ENCODE results near the gene DNAJC6.

DNAJC6 gene

GRCh38 chr1:65317866-65318653, 8.7 kb downstream of the DNAJC6 start:
- no peak for DNase-seq (ENCODE audit: extremely low read depth, low read depth)
- no peak for TF ChIP-seq CTCF (IDR thresholded peaks at IDR 0.05; ENCODE audit: low read depth, low read length)

DNA sequence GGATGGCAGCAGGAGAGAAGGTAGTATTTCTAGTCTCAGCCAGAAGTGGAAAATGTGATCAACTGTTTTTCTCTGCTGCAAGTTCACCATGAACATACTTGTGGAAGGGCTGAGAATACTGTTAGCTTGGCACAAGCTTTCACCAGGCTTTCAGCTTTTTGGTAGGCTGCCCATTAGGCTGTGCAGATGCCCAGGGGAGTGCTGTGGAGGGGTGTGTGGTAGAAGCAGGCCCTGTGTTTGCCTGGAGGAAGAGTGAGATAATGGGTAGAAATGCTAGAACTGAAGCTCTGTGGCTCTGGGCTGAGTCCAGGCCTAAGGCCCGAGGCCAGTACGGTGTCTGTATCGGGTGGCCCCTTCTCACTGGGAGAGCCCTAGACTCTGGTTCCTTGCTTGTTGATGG, 9.8 kb downstream of the DNAJC6 start:
- no peak for DNase-seq (ENCODE audit: extremely low read depth, low read depth)
- no peak for TF ChIP-seq CTCF (IDR thresholded peaks at IDR 0.05; ENCODE audit: low read depth, low read length)

DNA sequence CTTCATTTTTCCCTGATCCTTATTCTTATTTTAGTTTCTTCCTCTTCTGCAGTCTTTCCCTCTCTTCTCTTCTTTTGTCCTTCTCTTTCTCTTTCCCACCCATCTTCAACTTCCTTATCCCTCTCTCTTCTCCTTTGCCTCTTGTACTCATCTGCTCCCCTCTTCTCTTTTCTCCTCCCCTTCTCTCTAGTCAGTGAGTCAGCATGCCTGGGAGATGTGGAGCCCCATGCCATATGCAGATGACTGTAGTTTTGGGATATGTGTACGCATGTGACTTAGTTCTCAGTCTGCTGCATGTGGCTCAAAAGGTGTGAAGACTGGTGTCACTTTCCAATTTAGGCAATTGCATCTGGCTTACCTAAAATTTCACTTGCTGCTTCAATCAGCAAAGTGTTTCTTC, 10.4 kb downstream of the DNAJC6 start:
- TF ChIP-seq CTCF (IDR thresholded peaks at IDR 0.05; ENCODE audit: low read depth, low read length) = no peak
- no peak for DNase-seq (ENCODE audit: extremely low read depth, low read depth)

DNA sequence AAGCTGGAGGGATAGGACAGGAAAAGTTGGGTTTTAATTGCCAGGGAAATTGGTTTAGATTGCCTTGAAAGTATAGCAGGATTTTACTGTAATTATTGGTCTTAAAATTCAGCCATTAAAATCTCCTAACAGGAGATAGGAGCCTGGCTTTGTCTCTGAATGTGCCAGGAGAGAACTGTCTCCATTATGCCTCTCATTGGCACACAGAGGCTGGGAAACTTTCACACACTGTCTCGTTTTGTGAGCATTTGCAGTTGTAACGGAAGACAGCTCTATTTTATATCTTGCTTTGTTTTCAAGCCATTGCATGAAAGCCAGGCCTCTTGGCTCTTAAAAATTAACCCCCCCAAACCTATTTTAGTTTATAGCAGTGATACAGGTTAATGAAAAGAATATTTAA, 12.5 kb downstream of the DNAJC6 start:
- no peak for DNase-seq (ENCODE audit: extremely low read depth, low read depth)
- no peak for TF ChIP-seq CTCF (IDR thresholded peaks at IDR 0.05; ENCODE audit: low read depth, low read length)

DNA sequence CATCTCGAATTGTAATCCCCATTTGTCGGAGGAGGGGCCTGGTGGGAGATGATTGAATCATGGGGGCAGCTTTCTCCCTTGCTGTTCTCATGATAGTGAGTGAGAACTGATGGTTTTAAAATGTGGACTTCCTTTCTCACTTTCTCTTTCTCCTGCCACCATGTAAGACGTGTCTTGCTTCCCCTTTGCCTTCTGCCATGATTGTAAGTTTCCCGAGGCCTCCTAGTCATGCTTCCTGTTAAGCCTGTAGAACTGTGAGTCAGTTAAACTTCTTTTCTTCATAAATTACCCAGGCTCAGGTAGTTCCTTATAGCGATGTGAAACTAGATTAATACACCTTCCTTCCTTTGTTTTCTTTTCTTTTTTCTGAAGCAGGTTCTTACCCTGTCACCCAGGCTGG, 13.9 kb downstream of the DNAJC6 start:
- DNase-seq (ENCODE audit: extremely low read depth, low read depth) = no peak

DNA sequence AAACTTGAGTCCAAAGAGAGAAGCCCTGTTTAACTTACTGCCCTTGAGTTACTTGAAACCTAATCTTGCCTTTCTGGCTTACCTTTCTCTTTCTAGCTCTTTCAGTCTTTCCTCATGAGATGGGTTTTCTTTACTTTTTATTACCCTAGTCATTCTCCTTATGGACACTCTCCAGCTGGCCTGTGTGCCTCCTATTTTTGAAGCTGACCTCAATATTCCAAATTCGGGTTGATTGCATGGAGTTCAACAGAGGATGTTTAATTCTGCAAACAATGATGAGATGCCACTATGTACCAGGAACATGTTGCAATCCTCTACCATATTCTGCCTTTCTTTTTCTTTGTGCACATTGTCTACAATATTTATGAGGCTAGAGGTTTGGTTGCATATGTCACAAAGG, 20.7 kb downstream of the DNAJC6 start:
- TF ChIP-seq CTCF (IDR thresholded peaks at IDR 0.05; ENCODE audit: low read depth, low read length) = no peak
- no peak for DNase-seq (ENCODE audit: extremely low read depth, low read depth)

More for the DNA sequence above, 13.9 kb downstream of the DNAJC6 start:
- no peak for TF ChIP-seq CTCF (IDR thresholded peaks at IDR 0.05; ENCODE audit: low read depth, low read length)

- no peak for DNase-seq (ENCODE audit: extremely low read depth, low read depth)
- TF ChIP-seq CTCF (IDR thresholded peaks at IDR 0.05; ENCODE audit: low read depth, low read length) = no peak
Measured at GRCh38 chr1:65330822-65331221, 21.5 kb downstream of the DNAJC6 start.

All from AG09319 (cell line).